BE2C (cell line): ENCODE measurements around the gene CD82.

Experiments used
- DNase-seq: peaks from one replicate; pipeline ENCODE4 v3.0.0-alpha.2; 2020
- H3K27me3 ChIP-seq: fragments of 250-450 bp; sonication (Bioruptor Pico); 2 replicates; pipeline ENCODE4 v1.5.1; 2020; ENCODE audit warnings: mild to moderate bottlenecking
- H3K36me3 ChIP-seq: fragments of 250-450 bp; sonication (Bioruptor Pico); 2 replicates; pipeline ENCODE4 v1.5.1; 2020; ENCODE audit warnings: mild to moderate bottlenecking
- H3K4me1 ChIP-seq: fragments of 250-450 bp; sonication (Bioruptor Pico); 2 replicates; pipeline ENCODE4 v1.5.1; 2020
- H3K4me3 ChIP-seq: 2 replicates; pipeline ENCODE4 v1.5.1; 2011; ENCODE audit warnings: low read depth, low read length
- H3K9me3 ChIP-seq: fragments of 250-450 bp; sonication (Bioruptor Pico); 2 replicates; pipeline ENCODE4 v1.5.1; 2020
- TF ChIP-seq, protein P1 (sequence below): IDR thresholded peaks from 2 replicates; pipeline ENCODE4 v1.5.1; 2012; ENCODE audit warnings: mild to moderate bottlenecking, low read depth, low read length

Gene CD82

DNA sequence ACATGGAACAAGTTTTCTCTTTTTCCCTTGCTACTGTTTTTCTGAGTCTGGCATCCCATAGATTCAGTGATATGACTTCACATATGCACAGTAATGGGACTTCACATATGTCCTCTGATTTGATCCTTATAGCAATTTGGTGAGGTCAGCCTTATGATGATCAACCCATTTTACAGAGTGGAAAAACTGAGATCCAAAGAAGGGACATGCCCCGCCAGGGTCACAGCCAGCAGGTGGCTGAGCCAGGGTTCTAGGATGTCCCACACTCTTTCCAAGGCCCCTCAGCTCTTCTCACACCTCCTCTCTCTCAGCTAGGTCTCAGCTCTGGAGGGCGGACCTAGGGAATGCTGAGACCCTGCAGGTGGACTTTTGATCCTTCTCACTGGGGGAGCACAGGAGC, 44.3 kb upstream of the CD82 start:
- Histone ChIP-seq H3K27me3 (no peaks in the 10 kb centered on the region), H3K4me1 (no peaks in the 10 kb centered on the region), H3K4me3 (no peak overlapping the region), H3K36me3 (no peaks in the 10 kb centered on the region), H3K9me3 (no peaks in the 10 kb centered on the region)
- no peak for DNase-seq
- TF ChIP-seq, protein P1, sequence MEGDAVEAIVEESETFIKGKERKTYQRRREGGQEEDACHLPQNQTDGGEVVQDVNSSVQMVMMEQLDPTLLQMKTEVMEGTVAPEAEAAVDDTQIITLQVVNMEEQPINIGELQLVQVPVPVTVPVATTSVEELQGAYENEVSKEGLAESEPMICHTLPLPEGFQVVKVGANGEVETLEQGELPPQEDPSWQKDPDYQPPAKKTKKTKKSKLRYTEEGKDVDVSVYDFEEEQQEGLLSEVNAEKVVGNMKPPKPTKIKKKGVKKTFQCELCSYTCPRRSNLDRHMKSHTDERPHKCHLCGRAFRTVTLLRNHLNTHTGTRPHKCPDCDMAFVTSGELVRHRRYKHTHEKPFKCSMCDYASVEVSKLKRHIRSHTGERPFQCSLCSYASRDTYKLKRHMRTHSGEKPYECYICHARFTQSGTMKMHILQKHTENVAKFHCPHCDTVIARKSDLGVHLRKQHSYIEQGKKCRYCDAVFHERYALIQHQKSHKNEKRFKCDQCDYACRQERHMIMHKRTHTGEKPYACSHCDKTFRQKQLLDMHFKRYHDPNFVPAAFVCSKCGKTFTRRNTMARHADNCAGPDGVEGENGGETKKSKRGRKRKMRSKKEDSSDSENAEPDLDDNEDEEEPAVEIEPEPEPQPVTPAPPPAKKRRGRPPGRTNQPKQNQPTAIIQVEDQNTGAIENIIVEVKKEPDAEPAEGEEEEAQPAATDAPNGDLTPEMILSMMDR = no peak

DNA sequence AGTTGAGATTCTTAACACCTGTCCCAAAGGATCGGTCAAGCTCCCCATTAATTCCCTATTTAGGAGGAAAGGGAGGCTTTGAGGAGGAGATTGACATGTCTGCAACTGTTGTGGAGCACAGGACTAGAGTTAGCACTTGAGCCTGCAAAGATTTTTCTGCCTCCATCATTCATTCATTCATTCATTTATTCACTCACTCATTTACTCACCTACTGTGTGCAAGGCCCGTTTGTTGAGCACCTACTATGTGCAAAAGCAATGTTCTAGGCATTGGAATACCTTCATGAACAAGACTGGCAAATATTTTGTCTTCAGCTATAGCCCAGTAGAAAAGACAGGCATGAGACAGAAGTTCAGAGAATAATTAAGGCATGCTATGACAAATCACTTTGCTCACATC, 43.2 kb upstream of the CD82 start:
- Histone ChIP-seq H3K36me3 (no peaks in the 10 kb centered on the region), H3K4me3 (no peak overlapping the region), H3K27me3 (no peaks in the 10 kb centered on the region), H3K9me3 (no peaks in the 10 kb centered on the region), H3K4me1 (no peaks in the 10 kb centered on the region)
- TF ChIP-seq, protein P1 = no peak
- no peak for DNase-seq

DNA sequence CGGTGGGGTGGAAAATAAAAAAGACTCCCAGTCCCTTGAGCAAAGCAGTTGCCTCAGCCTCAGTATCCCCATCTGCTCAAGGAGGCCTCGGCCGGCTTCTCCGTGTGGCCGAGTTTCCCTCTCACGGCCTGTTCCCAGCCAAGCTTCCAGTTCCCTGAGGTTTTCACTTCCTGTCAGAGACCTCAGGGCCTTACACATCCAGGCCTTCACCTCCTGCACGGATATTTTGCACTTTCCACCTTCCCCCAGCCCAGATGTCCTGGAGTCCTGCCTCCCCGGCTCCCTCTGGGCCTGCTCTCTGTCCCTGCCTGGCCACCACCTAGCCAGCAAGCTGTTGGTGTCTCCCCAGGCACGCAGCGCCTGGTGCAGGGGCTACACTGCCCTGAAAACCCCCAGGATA, 41.1 kb upstream of the CD82 start:
- TF ChIP-seq, protein P1 = no peak
- no peak for DNase-seq
- H3K27me3 ChIP-seq = no peaks in the 10 kb centered on the region
- no peak overlapping the region for H3K4me3 ChIP-seq
- H3K36me3 ChIP-seq = no peaks in the 10 kb centered on the region
- no peaks in the 10 kb centered on the region for H3K9me3 ChIP-seq
- H3K4me1 ChIP-seq = no peaks in the 10 kb centered on the region

DNA sequence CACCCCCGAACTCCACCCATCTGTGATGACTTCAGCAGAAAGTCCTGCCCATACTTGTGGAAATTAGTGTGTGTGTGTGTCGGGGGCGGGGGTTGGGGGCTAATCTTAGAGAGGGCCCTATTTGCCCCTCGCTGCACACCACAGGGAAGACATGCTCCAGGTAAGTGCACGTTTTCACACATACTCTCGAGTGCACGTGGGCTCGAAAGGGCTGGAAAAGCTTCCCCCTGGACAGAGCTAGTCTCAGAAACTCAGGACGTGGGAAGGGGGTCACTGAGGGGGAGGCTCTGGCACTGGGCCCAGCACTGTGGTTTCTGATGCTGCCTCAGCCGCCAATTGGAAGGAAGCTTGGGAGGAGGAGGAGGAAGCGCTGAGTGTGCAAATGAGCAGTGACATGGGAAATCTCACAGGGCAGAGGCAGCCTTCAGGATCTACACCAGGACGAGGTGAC, 40.7 kb upstream of the CD82 start:
- Histone ChIP-seq H3K4me3 (no peak overlapping the region), H3K36me3 (no peaks in the 10 kb centered on the region), H3K4me1 (no peaks in the 10 kb centered on the region), H3K9me3 (no peaks in the 10 kb centered on the region), H3K27me3 (no peaks in the 10 kb centered on the region)
- TF ChIP-seq, protein P1 = no peak
- DNase-seq = no peak

DNA sequence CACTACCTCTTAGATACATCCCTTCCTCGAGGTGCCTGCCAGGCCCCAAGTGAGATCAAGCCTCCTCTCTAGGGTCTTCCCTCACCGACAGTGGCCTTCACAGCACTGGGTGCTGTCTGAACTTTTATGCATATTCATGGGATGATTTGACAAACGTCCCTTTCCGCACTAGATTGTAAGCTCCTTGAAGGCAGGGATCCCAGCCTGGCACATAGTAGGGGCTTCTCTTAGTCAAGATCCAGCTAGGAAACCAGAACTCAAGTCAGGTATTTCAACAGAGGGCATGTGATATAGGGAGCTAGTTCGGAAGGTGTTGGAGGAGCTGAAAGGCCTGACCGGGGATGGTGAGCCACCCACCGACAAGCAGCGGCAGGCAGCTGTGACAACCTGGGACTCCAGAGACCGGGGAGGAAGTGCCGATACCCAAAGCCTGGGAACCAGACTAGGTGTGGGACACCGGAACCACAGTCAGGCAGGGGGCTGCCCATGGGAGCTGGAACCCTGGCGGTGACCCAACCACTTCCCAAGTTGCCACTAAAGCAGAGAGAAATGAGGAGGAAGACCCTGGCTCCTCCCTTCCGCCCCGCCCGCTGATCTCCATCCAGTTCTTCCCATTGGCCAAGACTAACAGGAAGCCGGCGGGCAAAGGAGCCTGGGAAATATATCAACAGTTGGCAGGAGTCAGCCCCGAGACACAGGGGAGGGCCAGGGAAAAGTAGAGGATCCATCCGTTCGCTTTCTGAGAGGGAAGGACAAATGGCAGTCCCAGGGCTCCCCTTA, 39.8 kb upstream of the CD82 start:
- TF ChIP-seq, protein P1 = no peak
- DNase-seq = no peak
- H3K4me1 ChIP-seq = no peaks in the 10 kb centered on the region

DNA sequence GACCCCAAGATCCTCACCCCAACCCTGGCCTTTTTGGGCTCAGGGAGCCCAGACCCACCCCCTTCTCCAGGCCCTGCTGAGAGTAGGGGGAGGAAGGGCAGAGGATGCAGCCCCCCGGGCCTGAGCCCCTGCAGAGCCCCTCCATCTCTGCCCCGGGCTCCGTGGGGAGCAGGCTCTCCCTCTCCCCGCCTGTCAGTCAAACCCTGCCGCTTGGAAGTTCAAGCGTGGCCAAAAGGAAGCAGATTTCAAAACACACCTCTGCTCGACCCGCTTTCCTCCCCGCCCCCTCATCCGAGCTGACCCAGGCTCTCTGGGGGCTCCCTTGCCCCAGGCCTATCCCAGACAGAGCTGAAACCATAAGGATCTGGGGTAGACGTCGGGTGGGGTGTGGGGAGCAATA, 39.0 kb upstream of the CD82 start:
- no peaks in the 10 kb centered on the region for H3K9me3 ChIP-seq
- TF ChIP-seq, protein P1 = no peak
- H3K4me1 ChIP-seq = no peaks in the 10 kb centered on the region
- H3K4me3 ChIP-seq = no peak overlapping the region
- no peaks in the 10 kb centered on the region for H3K27me3 ChIP-seq
- H3K36me3 ChIP-seq = no peaks in the 10 kb centered on the region
- DNase-seq = no peak

More for the DNA sequence above, 39.8 kb upstream of the CD82 start:
- Histone ChIP-seq H3K9me3 (no peaks in the 10 kb centered on the region), H3K36me3 (no peaks in the 10 kb centered on the region), H3K4me3 (no peak overlapping the region), H3K27me3 (no peaks in the 10 kb centered on the region)
